ENCODE data around the gene SPSB3. TPM values are rescaled to one million over a fixed set of nuclear protein-coding genes. Genes with fewer than 3 reads are reported as not detected.

Gene SPSB3
- total and polyA plus RNA-seq, 2 of the 4 experiments (the other 2 are of a cell fraction) = 9.1 to 30.8 TPM

- H3K4me1 ChIP-seq (ENCODE audit: control insufficient read depth, insufficient read depth, low read length) = no peaks in the 10 kb centered on the region
- no peak overlapping the region for H3K9ac ChIP-seq (ENCODE audit: low read depth, low read length)
- TF ChIP-seq USF2 (IDR thresholded peaks at IDR 0.05; ENCODE audit: low read depth, low read length) (no peak), POLR2A (IDR thresholded peaks at IDR 0.05; ENCODE audit: low read depth, low read length) (no peak), FOS (IDR thresholded peaks at IDR 0.05; ENCODE audit: low read depth, low read length) (no peak), CHD1 (IDR thresholded peaks at IDR 0.05; ENCODE audit: low read depth, low read length) (no peak), ELK1 (IDR thresholded peaks at IDR 0.05; ENCODE audit: borderline replicate concordance, low read depth, low read length) (no peak), CTCF (conservative IDR thresholded peaks at IDR 0.05; ENCODE audit: low read depth, low read length) (no peak), RFX5 (IDR thresholded peaks at IDR 0.05; ENCODE audit: low read depth, low read length) (no peak), MAFK (IDR thresholded peaks at IDR 0.05; ENCODE audit: low read depth, low read length) (no peak), RCOR1 (IDR thresholded peaks at IDR 0.05; ENCODE audit: insufficient replicate concordance, low read length) (no peak), MXI1 (IDR thresholded peaks at IDR 0.05; ENCODE audit: borderline replicate concordance, low read depth, low read length) (no peak)
- H2BK120ac ChIP-seq (ENCODE audit: low read depth, low read length) = no peak overlapping the region
- no peak overlapping the region for H2AK5ac ChIP-seq (ENCODE audit: low read depth, low read length)
- H3K9me1 ChIP-seq (ENCODE audit: insufficient read depth, low read length) = no peaks in the 10 kb centered on the region
- no peak overlapping the region for H3K14ac ChIP-seq (replicated peaks; ENCODE audit: low read depth, low read length)
- H3K56ac ChIP-seq (ENCODE audit: extremely low read depth, insufficient read depth, low read length) = no peak overlapping the region
- H2BK5ac ChIP-seq (ENCODE audit: low read depth, low read length, poor library complexity, severe bottlenecking) = no peak overlapping the region
- ChIA-PET POLR2A (ENCODE audit: unreplicated experiment) (no interaction called here), CTCF (no interaction called here)
- in situ Hi-C loops (cut with MboI; ENCODE audit: low sequenced_read_pairs) = no loop called here
- intact Hi-C loops (cut with micrococcal nuclease) = no loop called here
- no peak overlapping the region for H4K5ac ChIP-seq (ENCODE audit: low read depth, low read length)
- no peak overlapping the region for H3K4me2 ChIP-seq (ENCODE audit: low read depth, low read length)
- H4K20me1 ChIP-seq (ENCODE audit: insufficient read depth, low read length) = no peaks in the 10 kb centered on the region
- no peaks in the 10 kb centered on the region for H3K9me3 ChIP-seq (ENCODE audit: control insufficient read depth, insufficient read depth, low read length)
- peaks cover 60% of the 10 kb centered on the region for H3K36me3 ChIP-seq (ENCODE audit: control insufficient read depth, insufficient read depth, low read length)
- H3K18ac ChIP-seq (ENCODE audit: low read depth, low read length) = no peak overlapping the region
- WGBS, 2 experiments (ENCODE audit: extremely low coverage in 2 of 2, insufficient read length in 1 of 2) = 90% methylated on average over 9 of the region's 18 CpGs; no CpG with 5 or more reads in 1 of the 2 experiments
- H3K4me3 ChIP-seq (ENCODE audit: insufficient read depth, low read depth, low read length) = no peak overlapping the region
- no peak overlapping the region for H3K27ac ChIP-seq (ENCODE audit: insufficient read depth, low read length)
- H2AFZ ChIP-seq (replicated peaks; ENCODE audit: low read length, poor library complexity) = no peak overlapping the region
- no peak overlapping the region for H2AK9ac ChIP-seq (replicated peaks; ENCODE audit: low read depth, low read length, poor library complexity)
- no peak overlapping the region for H2BK20ac ChIP-seq (ENCODE audit: low read depth, low read length)
- no peak for ATAC-seq (ENCODE audit: low read depth)
- H2BK15ac ChIP-seq (ENCODE audit: low read depth, low read length) = no peak overlapping the region
- H3K27me3 ChIP-seq (ENCODE audit: control insufficient read depth, insufficient read depth, low read length) = no peaks in the 10 kb centered on the region
- dilution Hi-C loops (cut with HindIII; ENCODE audit: low sequenced_read_pairs, unreplicated experiment) = no loop called here
- no peak overlapping the region for H4K91ac ChIP-seq (ENCODE audit: insufficient read depth, low read depth, low read length)
- H3K23ac ChIP-seq (ENCODE audit: low read depth, low read length) = no peak overlapping the region
- H3K4ac ChIP-seq (ENCODE audit: low read depth, low read length) = no peak overlapping the region
- H4K8ac ChIP-seq (ENCODE audit: low read depth in 2 of 2, low read length in 2 of 2) = no peak overlapping the region
- no peak for DNase-seq
- no TSS peak for BruUV-seq (replicated peaks)
- 0 out of 4 replicates have a peak, but pooled peaks cover 0 to 4% of the 10 kb centered on the region in 2 experiments for H3K79me1 ChIP-seq (ENCODE audit: low read depth in 1 of 2, low read length in 2 of 2)
Observed at GRCh38 chr16:1758923-1759322, 23.4 kb downstream of the SPSB3 start.

All from IMR-90 (cell line).